ENCODE data around the gene HIF3A. TPM values are rescaled to one million over a fixed set of nuclear protein-coding genes. Genes with fewer than 3 reads are reported as not detected.

The HIF3A gene
- total RNA-seq, 1 experiment from 2014 or later, result 31.9 TPM

DNA sequence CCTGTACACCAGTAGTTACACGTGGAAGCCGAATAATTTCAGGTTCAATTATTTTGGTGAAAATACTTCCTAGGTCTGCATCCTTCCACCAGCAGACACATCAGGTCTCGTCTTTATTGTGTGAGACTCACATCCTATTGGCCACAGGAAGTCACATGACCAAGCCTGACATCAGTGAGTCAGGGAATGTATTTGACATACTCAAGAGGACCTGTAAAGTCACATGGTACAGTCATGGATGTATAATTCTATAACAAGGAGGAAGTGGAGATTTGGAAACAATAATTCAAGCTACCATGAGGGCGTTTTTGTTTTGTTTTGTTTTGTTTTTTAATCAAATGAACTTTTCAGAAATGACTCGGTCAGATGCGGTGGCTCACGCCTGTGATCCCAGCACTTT is 9.3 kb upstream of the HIF3A start:
- H2BK20ac ChIP-seq (ENCODE audit: low read depth, low read length, poor library complexity, severe bottlenecking), result no peak overlapping the region
- no CpG with 5 or more reads among the region's 7 CpGs for WGBS (ENCODE audit: extremely low coverage, insufficient read length, low lambda C conversion rate)
- H2BK120ac ChIP-seq (ENCODE audit: low read depth, low read length, poor library complexity, severe bottlenecking), result no peak overlapping the region
- H3K4ac ChIP-seq (ENCODE audit: low read depth, low read length), result no peak overlapping the region
- H3K27ac ChIP-seq (ENCODE audit: insufficient read length, low read depth, low read length), result no peak overlapping the region
- H3K27me3 Mint-ChIP-seq (ENCODE audit: low read depth), result peaks cover 10% of the 10 kb centered on the region
- H2BK5ac ChIP-seq (ENCODE audit: insufficient read length, low read length), result no peak overlapping the region
- no peaks in the 10 kb centered on the region for H4K20me1 ChIP-seq (ENCODE audit: control insufficient read depth, insufficient read depth, insufficient read length)
- no peak overlapping the region for H4K91ac ChIP-seq (ENCODE audit: insufficient read length, low read depth, low read length)
- H2AK5ac ChIP-seq (ENCODE audit: insufficient read length, low read length), result no peak overlapping the region
- H2BK15ac ChIP-seq (ENCODE audit: low read depth, low read length), result no peak overlapping the region
- H3K27ac Mint-ChIP-seq, result no peak overlapping the region
- no peak overlapping the region for H2BK12ac ChIP-seq (ENCODE audit: insufficient read length, low read depth, low read length)
- no peaks in the 10 kb centered on the region for H3K79me2 ChIP-seq (ENCODE audit: insufficient read depth, low read length)
- H3K18ac ChIP-seq (ENCODE audit: insufficient read length, low read depth, low read length), result no peak overlapping the region
- H4K5ac ChIP-seq (ENCODE audit: insufficient read length, low read depth, low read length), result no peak overlapping the region
- no peak overlapping the region for H3K14ac ChIP-seq (ENCODE audit: insufficient read depth, low read length)
- H4K8ac ChIP-seq (replicated peaks; ENCODE audit: insufficient read length, low read depth, low read length), result no peak overlapping the region
- H3K56ac ChIP-seq (ENCODE audit: insufficient read length, low read depth, low read length), result no peak overlapping the region
- H3K79me1 ChIP-seq (ENCODE audit: insufficient read depth, low read depth, low read length, poor library complexity, severe bottlenecking), result no peaks in the 10 kb centered on the region
- no peak overlapping the region for H3K23ac ChIP-seq (ENCODE audit: insufficient read length, low read depth, low read length)
- H3K4me1 Mint-ChIP-seq, result peaks cover 0 to 2% of the 10 kb centered on the region in 2 experiments; a peak in 1 of 4 replicates
- H3K9ac ChIP-seq (ENCODE audit: extremely low read depth, insufficient read length, low read length), result no peak overlapping the region
- no peaks in the 10 kb centered on the region for H3K27me3 ChIP-seq (ENCODE audit: insufficient read depth, low read length)
- no peak overlapping the region for H3K4me2 ChIP-seq (ENCODE audit: insufficient read depth, insufficient read length, low read length)
- no peaks in the 10 kb centered on the region for H3K4me1 ChIP-seq (ENCODE audit: insufficient read depth, low read length)
- DNase-seq, result no peak
- TF ChIP-seq, protein P1, sequence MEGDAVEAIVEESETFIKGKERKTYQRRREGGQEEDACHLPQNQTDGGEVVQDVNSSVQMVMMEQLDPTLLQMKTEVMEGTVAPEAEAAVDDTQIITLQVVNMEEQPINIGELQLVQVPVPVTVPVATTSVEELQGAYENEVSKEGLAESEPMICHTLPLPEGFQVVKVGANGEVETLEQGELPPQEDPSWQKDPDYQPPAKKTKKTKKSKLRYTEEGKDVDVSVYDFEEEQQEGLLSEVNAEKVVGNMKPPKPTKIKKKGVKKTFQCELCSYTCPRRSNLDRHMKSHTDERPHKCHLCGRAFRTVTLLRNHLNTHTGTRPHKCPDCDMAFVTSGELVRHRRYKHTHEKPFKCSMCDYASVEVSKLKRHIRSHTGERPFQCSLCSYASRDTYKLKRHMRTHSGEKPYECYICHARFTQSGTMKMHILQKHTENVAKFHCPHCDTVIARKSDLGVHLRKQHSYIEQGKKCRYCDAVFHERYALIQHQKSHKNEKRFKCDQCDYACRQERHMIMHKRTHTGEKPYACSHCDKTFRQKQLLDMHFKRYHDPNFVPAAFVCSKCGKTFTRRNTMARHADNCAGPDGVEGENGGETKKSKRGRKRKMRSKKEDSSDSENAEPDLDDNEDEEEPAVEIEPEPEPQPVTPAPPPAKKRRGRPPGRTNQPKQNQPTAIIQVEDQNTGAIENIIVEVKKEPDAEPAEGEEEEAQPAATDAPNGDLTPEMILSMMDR (conservative IDR thresholded peaks at IDR 0.05), result no peak
- H3T11ph ChIP-seq (ENCODE audit: low read length), result no peak overlapping the region
- no peaks in the 10 kb centered on the region for H3K36me3 Mint-ChIP-seq (ENCODE audit: insufficient read depth in 1 of 3, low read depth in 3 of 3)
- H3K4me3 Mint-ChIP-seq, result no peak overlapping the region
- no peaks in the 10 kb centered on the region for H3K23me2 ChIP-seq (ENCODE audit: insufficient read length, low read depth, low read length, poor library complexity, severe bottlenecking)
- H3K9me3 Mint-ChIP-seq, result peaks cover 0 to 3% of the 10 kb centered on the region in 2 experiments; a peak in 1 of 5 replicates
- H3K9me3 ChIP-seq (ENCODE audit: control insufficient read depth, low read depth, low read length), result no peaks in the 10 kb centered on the region
- no peak overlapping the region for H2AFZ ChIP-seq (ENCODE audit: low read length)

Measured in H9 (cell line).